ENCODE results near the gene PRCC.
A peak's percentile ranks its signal among the peaks of the same experiment; 100 is the strongest.

DNA sequence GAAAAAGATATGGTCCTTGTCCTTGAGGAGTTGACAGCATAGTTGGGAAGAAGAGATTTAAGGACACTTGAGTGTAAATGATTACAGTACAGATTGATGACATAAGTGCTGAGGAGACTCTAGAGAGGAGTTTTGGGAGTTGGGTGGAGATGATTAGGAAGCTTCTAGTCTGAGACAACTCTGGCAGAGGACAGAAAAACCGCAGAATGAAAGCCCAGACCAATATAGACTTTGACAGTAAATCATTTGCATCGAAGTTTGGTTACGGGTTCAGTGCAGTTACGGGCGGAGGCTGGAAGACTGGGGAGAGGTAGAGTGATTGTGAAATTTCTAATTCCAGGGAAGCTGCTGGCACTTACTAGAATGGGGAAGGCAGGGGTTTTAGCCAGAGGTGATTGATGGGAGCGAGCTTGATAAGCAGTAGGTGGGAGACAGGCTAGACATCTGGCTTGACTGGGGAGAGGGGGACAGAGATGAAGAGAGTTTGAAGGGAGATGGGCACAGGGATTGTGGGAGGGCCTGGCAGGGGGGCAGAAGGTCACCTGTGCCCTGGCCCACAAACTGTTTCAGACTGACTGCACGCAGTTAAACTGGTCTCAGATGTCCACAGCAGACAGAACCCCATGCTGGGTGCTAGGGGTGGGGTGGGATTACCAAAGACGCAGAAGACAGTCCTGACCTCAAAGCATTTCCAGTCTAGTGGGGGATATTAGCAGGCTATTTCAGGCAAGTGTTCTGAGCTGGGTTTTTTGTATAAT, 29.2 kb downstream of the PRCC start:
- TF ChIP-seq, protein P1, sequence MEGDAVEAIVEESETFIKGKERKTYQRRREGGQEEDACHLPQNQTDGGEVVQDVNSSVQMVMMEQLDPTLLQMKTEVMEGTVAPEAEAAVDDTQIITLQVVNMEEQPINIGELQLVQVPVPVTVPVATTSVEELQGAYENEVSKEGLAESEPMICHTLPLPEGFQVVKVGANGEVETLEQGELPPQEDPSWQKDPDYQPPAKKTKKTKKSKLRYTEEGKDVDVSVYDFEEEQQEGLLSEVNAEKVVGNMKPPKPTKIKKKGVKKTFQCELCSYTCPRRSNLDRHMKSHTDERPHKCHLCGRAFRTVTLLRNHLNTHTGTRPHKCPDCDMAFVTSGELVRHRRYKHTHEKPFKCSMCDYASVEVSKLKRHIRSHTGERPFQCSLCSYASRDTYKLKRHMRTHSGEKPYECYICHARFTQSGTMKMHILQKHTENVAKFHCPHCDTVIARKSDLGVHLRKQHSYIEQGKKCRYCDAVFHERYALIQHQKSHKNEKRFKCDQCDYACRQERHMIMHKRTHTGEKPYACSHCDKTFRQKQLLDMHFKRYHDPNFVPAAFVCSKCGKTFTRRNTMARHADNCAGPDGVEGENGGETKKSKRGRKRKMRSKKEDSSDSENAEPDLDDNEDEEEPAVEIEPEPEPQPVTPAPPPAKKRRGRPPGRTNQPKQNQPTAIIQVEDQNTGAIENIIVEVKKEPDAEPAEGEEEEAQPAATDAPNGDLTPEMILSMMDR (IDR thresholded peaks at IDR 0.05 in 8 of 11, conservative IDR thresholded peaks at IDR 0.05 in 3 of 11), result peak in 1 of 11 experiments; percentile 3
- no peak for TF ChIP-seq POLR2AphosphoS5 (IDR thresholded peaks at IDR 0.05)
- no peak for TF ChIP-seq POLR2A (IDR thresholded peaks at IDR 0.05)

Data from spleen (tissue), 7 donors.